Lower leg skin (tissue), 4 donors: ENCODE results near the gene EEF2KMT. TPM values are rescaled to one million over a fixed set of nuclear protein-coding genes. Genes with fewer than 3 reads are reported as not detected.
"Not testable (repeated sequence)": the region's sequence is repeated elsewhere in the genome, so short reads cannot be mapped to it uniquely, and the experiment has no call there.

ENCODE experiments used
- DNase-seq, 2 donors: peaks; one replicate each; pipeline ENCODE4 v3.0.0-alpha.2; 2019; ENCODE audit warnings: low spot score in 2 of 2
- H3K4me3 ChIP-seq: fragments of 200-600 bp; sonication (generic); 2 replicates; pipeline ENCODE4 v1.5.1; 2017; ENCODE audit warnings: mild to moderate bottlenecking, low read depth; ENCODE audit not compliant: poor library complexity, severe bottlenecking
- POLR2A ChIP-seq, 2 donors: fragments of 450-650 bp; IDR thresholded peaks; one replicate each; pipeline ENCODE4 v1.6.1; 2016 to 2017; ENCODE audit warnings: antibody characterized with exemption in 2 of 2, mild to moderate bottlenecking in 1 of 2, moderate library complexity in 1 of 2
- WGBS, 2 donors: methylation state at CpG; one replicate each; pipeline ENCODE4 v1.1.5; 2018; 5-methylcytosine and 5-hydroxymethylcytosine counted together
- intact Hi-C: fragments of 100-400 bp; cut with DNase I; formaldehyde crosslinking; loops from one replicate; pipeline ENCODE4 v1.15.0; 2023; ENCODE audit warnings: low total_unique reads
- total RNA-seq, 4 donors: library from RNA; depleted of rRNA; stranded (reverse); fragments of >200 nt; gene quantifications; one replicate each; pipeline ENCODE4 v1.1.0, GENCODE V29; 2016
- TF ChIP-seq, protein P1 (sequence below), 3 donors: fragments of 450-650 bp; IDR thresholded peaks; one replicate each; pipeline ENCODE4 v1.5.1; 2016; ENCODE audit warnings: antibody characterized with exemption in 3 of 3, mild to moderate bottlenecking in 3 of 3, moderate library complexity in 2 of 3

Gene EEF2KMT
- total RNA-seq, 4 donors from 2014 or later: 6.6 to 10.2 (median 8.9) TPM

DNA sequence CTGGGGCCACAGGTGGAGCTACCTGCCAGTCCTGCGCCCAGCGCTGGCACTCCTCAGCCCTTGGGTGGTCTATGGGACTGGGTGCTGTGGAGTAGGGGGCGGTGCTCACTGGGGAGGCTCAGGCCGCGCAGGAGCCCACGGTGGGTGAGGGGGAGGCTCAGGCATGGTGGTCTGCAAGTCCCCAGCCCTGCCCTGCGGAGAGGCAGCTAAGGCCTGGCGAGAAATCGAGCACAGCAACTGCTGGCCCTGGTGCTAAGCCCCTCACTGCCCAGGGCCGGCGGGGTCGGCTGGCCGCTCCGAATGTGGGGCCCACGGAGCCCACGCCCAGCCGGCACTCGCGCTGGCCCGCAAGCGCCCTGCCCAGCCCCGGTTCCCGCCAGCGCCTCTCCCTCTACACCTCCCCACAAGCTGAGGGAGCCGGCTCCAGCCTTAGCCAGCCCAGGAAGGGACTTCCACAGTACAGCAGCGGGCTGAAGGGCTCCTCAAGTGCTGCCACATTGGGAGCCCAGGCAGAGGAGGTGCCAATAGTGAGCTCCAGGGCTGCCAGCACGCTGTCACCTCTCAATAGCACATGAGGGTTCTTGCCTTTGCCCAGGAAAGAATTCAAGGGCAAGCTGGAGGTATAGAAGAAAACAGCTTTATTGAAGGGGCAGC is 11.0 kb upstream of the EEF2KMT start:
- DNase-seq: no peak
- no peak overlapping the region for H3K4me3 ChIP-seq
- WGBS, 2 donors: 91 to 96% methylated on average over 25 to 27 of the region's 27 CpGs
- TF ChIP-seq, protein P1, sequence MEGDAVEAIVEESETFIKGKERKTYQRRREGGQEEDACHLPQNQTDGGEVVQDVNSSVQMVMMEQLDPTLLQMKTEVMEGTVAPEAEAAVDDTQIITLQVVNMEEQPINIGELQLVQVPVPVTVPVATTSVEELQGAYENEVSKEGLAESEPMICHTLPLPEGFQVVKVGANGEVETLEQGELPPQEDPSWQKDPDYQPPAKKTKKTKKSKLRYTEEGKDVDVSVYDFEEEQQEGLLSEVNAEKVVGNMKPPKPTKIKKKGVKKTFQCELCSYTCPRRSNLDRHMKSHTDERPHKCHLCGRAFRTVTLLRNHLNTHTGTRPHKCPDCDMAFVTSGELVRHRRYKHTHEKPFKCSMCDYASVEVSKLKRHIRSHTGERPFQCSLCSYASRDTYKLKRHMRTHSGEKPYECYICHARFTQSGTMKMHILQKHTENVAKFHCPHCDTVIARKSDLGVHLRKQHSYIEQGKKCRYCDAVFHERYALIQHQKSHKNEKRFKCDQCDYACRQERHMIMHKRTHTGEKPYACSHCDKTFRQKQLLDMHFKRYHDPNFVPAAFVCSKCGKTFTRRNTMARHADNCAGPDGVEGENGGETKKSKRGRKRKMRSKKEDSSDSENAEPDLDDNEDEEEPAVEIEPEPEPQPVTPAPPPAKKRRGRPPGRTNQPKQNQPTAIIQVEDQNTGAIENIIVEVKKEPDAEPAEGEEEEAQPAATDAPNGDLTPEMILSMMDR (IDR thresholded peaks at IDR 0.05): no peak
- TF ChIP-seq POLR2A (IDR thresholded peaks at IDR 0.05): no peak
- intact Hi-C loops: no loop called here

DNA sequence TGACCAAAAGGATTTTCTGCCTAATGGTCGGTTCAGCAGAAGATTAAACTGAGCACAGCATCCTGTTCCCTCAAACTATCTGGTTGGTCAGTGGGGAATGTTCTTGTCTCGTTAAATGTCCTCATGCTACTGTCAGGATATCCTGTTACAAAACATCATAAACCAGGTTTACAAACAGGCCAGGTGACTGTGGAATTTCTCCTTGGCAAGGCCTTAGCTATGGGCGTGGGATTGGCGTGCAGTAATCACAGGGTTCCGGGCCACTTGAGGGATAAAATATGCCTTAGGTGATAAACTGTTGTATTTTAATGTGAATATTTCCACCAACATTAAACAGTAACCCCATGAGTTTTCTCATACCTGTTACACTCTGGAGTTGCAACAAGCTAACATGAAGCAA is 7.4 kb upstream of the EEF2KMT start:
- 51 to 53% methylated on average over 5 of the region's 5 CpGs for WGBS, 2 donors
- H3K4me3 ChIP-seq, intact Hi-C loops, DNase-seq: not testable (repeated sequence)

DNA sequence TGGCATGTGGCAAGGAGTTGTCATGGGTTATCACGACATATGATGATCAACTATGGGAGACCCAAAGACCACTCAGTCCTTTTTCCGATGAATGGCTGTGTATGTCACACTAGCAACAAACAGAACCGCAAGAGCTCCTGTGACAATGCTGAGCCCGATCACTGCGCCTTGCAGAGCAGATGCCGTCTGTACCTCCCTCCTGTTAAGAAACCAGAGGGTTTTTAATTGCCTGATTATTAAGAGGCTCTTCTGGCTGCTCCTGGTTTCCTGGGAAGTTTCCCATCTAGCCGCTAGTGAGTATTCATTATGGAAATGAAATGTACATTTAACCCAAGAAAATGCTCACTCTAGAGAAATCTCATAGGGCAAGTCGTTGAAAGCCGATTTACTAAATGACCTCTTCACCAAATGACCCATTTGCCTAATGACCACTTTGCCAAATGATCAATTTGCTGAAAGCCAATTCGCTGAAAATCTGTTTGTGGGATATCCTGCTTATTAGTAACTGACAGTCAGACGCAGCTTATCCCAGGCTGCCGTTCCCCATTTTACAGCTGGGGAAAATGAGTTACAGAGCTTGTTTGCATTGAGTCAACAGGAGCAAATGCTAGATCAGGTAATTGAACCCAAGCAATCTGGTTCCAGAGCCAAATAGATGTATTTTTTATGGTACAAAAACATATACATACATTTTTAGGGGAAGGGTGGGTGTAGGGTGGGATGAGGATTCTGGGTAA is 5.9 kb upstream of the EEF2KMT start:
- DNase-seq, H3K4me3 ChIP-seq, intact Hi-C loops: not testable (repeated sequence)
- 85 to 86% methylated on average over 12 of the region's 12 CpGs for WGBS, 2 donors

DNA sequence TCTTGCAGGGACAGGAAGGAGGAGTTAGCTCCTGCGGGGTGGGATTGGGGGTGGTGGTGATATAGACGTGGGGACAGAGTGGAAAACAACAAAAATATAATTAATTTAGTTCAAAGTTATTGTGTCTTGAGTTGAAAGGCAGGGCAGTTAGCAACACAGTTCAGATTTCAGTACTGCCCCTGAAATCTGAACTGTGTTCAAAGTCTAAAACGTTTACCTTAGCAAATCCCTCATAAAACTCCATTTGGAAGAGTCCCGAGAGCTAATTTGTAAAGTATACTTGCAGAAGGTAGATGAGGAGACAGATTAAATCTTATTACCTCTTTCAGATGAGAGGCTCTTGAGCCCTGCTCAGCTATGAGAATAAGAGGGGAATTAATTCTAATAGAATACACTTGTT is 1.6 kb upstream of the EEF2KMT start:
- 7 to 10% methylated on average over 4 of the region's 4 CpGs for WGBS, 2 donors
- H3K4me3 ChIP-seq, DNase-seq, intact Hi-C loops: not testable (repeated sequence)

DNA sequence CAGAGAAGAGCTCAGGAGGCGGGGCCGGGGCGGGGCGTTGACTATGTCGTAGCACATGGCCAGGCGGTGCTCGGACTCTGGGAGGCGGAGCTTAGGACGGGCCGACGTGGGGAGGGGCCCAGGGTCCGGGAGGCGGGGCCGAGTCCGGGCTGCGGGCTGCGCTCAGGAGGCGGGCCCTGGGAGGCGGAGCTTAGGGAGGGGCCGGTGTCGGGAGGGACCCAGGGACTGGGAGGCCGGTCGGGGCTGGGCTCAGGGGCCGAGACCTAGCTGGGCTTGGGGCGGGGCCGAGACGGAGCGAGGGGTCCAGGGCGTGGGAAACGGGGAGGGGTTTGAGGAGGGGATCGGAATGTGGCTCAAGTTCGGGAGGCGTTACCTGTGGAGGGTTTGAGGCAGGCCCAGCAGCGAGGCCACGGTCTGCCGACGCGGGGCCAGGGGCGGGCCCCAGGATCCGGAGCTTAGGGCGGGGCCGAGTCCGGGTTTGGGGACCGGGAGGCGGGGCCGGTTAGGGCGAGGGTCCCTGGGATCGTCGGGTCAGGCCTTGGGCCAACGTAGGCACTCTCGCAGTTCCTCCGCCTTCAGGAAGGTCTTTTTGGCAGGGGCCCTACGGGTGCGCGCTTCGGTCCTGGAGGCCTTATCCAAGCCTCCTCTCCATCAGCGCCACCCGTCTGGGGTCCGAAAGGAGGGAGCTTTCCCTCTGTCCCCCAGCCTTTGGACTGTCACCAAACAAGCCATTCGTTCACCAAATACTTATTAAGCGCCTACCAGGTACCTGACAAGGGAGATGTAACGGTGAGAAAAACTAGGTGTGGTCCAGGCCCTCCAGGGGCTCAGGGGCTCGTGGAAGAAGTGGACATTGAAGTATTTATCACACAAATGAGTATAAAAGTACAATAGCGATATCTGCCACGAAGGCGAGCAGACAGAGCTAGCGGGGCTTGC is 895 bp upstream of the EEF2KMT start:
- WGBS, 2 donors: 2% methylated on average over 28 to 32 of the region's 67 CpGs
- intact Hi-C loops: not testable (repeated sequence)
- H3K4me3 ChIP-seq: peak overlapping the region; percentile 27
- DNase-seq: peak; percentile 75 to 96

DNA sequence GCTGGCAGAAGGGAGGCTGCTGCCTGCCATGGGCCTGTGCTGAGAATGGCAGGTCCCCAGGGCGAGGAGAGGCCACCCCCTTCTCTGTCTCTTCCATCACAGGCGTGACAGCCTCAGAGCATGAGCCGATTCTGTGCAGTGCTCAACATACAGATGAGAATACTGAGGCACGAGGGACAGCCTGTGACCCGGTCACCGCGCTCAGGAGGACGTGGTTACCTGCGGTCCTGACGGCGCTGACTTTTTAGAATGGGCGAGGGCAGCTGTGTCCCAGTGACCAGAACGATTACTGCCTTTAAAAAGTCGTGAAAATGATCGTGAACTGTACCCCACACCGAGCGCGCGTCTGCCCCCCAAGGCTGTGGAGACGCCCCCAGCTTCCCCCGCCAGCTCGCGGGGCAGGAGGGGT is 530 bp downstream of the EEF2KMT start:
- 0 to 1% methylated on average over 3 to 12 of the region's 23 CpGs for WGBS, 2 donors
- H3K4me3 ChIP-seq: peak overlapping the region; percentile 70
- DNase-seq: peak; percentile 42 to 89
- intact Hi-C loops: not testable (repeated sequence)

DNA sequence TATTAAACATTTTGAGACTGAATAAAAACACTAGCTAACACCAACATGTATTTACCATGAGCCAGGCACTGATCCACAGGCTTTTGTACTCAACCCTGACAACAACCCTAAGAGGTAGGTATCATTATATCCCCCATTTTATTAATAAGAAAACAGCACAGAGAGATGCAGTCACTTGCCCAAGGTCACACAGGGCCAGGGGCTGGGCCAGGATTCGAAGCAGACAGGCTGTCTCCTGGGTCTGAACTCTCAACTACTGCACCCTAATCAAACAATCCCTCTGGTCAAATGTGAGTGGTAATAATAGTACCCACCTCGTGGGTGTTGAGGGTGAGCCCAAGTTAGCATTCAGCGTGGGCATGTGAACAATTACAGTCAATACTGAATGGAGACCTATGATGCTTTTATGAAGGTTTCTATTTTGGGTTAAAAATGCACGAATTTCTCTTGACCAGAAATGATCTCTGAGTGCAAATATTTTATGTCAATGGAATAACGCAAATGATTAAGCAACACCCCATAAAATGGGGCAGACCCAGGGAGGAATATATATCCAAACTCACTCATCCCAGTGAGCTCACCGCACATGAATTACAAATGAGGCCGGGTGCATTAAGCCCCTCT is 1.0 kb downstream of the EEF2KMT start:
- intact Hi-C loops, H3K4me3 ChIP-seq, DNase-seq: not testable (repeated sequence)
- WGBS, 2 donors: 29 to 37% methylated on average over 7 of the region's 7 CpGs

DNA sequence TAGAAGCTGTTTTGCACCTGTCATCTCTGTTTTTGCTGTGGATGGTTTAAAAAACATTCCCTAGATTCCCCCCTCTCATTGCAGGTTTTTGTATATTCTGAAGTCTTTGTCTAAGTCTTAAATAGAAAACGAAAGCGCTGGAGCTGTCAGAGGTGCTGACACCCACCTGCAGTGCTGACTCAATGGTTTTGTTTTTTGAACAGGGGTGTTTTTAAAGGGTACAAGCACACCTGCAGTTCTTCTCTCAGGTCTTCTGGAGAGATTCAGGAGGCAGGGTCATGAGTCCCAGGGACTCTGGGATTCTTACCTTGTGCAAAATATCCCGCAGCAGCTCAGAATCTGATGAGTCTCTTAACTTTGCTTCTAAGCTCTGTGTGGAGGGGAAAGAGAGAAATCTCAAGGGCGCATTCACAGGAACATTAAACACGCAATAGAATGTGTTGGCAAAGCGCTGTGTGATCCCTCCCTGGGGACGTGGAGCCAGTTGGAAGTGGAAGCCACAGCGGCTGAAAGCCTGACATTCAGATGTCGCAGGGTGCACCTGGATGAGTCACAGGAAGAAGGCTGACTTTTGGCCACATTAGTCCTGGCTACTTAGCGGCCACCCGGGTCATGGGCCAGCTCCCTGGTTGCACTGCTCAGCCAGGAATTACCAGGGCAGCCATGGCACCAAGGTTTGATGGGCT is 2.3 kb downstream of the EEF2KMT start:
- WGBS, 2 donors: 48 to 58% methylated on average over 9 to 11 of the region's 11 CpGs

DNA sequence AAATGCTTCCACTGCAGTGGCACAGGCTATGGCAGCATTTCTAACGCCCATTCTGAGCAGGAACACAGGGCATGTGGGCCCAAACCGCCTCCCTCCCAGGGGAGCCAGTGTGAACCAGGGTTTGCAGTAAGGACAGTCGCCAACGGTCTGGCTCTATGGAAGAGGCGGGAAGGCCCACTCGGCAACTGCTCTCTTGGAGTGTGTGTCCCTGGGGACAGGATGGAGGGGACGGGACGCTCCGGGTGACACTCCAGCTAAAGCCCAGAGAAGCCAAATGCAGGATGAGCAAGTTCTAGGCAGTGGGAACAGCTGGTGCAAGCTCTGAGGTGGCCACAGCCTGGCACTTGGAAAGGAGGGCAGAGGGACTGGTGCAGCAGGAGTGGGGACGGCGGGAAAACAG is 3.8 kb downstream of the EEF2KMT start:
- WGBS, 2 donors: 72 to 78% methylated on average over 10 to 11 of the region's 11 CpGs
- DNase-seq, H3K4me3 ChIP-seq, intact Hi-C loops: not testable (repeated sequence)

More for the DNA sequence above, 2.3 kb downstream of the EEF2KMT start:
- intact Hi-C loops, H3K4me3 ChIP-seq, DNase-seq: not testable (repeated sequence)

DNA sequence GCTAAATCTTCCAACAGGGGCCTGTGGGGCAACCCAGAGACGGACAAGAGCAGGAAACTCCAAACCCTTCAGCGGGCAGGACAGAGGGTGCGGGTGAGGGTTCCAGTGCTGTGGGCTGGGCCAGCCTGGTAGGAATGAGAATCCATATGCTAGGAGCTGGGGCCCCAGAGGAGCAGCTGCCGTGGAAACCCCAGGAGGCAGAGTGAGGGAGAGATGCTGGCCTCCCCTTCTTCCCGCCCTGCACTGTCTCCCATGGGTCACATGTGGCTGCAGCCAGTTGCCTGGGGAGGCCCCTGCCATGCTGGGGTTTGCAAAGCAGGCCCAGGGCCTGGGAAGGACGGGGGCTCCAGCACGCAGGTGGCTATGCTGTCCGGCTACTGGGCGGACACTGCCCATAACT is 4.5 kb downstream of the EEF2KMT start:
- 86 to 89% methylated on average over 8 to 9 of the region's 9 CpGs for WGBS, 2 donors
- H3K4me3 ChIP-seq, DNase-seq, intact Hi-C loops: not testable (repeated sequence)

DNA sequence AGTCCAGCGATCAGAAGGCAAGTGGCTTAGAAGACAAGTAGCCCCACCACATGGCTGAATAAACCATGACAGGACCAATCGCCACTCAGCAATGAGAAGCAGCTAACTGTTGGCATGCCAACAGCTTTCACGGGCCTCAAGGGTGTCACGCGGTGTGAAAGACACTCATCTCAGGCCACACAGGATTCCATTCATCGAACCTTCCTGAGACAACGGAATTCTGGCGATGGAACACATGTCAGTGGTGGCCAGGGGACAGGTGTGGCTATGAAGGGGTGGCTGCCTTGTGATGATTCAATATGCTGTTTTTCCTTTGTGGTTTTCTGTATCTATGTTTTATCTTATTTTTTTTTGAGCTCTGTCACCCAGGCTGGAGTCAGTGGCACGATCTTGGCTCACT is 7.0 kb downstream of the EEF2KMT start:
- H3K4me3 ChIP-seq, DNase-seq, intact Hi-C loops: not testable (repeated sequence)
- WGBS, 2 donors: 83 to 89% methylated on average over 9 of the region's 9 CpGs

DNA sequence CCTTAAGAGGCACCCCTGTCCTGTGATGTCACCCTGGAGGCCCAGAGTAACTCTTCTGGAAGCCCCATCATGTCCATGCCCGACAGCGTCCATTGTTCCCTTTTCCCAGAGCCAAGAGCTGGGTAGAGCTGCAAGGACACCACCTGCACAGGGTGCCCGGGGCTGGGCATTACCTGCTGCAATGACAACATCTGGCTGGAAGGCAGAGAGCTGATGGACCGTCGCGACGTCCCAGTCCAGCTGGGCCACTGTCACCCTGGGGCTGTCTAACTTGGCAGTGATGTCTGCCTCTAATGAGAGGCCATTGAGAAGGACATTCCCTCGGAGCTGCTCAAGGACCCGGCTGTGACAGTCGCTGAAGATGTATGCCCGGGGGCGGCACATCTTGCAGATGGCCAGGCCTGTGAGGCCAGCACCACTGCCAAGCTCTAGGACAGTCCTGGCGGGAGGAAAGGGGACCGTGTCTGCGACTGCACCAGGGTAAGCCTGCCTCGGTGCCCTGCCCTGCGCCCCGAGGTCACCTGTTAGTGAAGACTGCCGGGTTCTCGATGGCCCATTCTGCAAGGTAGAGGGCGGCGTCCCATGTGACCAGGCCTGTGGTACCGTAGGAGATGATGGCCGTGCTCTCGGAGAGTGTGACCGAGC is 7.6 kb downstream of the EEF2KMT start:
- not testable (repeated sequence) for DNase-seq

More for the DNA sequence above, 7.6 kb downstream of the EEF2KMT start:
- 85 to 88% methylated on average over 14 to 20 of the region's 26 CpGs for WGBS, 2 donors
- H3K4me3 ChIP-seq, intact Hi-C loops: not testable (repeated sequence)
